OCI-LY3 (cell line): ENCODE results near the gene AP3M1.

ENCODE experiments used
- EZH2phosphoT487 ChIP-seq: fragments of 200-600 bp; shearing (Covaris generic); IDR thresholded peaks from 2 replicates; pipeline ENCODE4 v1.6.1; 2018; ENCODE audit warnings: antibody characterized with exemption, mixed run types, low read depth
- TF ChIP-seq, protein P1 (sequence below): fragments of 200-600, 300-600 bp; sonication (generic); IDR thresholded peaks from 2 replicates; pipeline ENCODE4 v1.5.1; 2014; ENCODE audit warnings: antibody characterized with exemption, low read length, low read depth

DNA sequence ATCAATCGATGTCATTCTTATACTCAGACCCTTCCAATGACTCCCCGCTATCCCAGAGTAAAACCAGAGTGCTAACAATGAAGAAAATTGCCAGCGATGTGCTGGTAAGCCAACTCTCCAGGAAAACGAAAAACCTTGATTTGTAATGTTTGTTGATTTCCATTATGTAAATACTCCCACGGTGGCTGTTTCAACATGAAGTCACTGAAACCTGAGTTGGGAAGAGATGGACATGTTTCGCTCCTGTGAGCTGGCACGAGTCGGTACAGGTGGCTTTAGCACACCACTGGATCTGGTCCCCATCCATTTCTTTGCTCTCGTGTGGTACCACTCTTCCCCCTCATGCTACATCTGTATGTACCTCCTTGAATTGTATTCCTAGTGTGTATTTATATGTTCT is 52.9 kb downstream of the AP3M1 start:
- TF ChIP-seq, protein P1, sequence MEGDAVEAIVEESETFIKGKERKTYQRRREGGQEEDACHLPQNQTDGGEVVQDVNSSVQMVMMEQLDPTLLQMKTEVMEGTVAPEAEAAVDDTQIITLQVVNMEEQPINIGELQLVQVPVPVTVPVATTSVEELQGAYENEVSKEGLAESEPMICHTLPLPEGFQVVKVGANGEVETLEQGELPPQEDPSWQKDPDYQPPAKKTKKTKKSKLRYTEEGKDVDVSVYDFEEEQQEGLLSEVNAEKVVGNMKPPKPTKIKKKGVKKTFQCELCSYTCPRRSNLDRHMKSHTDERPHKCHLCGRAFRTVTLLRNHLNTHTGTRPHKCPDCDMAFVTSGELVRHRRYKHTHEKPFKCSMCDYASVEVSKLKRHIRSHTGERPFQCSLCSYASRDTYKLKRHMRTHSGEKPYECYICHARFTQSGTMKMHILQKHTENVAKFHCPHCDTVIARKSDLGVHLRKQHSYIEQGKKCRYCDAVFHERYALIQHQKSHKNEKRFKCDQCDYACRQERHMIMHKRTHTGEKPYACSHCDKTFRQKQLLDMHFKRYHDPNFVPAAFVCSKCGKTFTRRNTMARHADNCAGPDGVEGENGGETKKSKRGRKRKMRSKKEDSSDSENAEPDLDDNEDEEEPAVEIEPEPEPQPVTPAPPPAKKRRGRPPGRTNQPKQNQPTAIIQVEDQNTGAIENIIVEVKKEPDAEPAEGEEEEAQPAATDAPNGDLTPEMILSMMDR, result no peak
- no peak for TF ChIP-seq EZH2phosphoT487
